Activated CD8-positive, alpha-beta T cell treated with anti-CD3 and anti-CD28 coated beads, Interleukin-2, amount 10 ng/mL, durations not matched to agents 7 days and 5 days (primary cell): ENCODE results near the gene ITGA1. TPM values are rescaled to one million over a fixed set of nuclear protein-coding genes. Genes with fewer than 3 reads are reported as not detected.

Experiments
- ATAC-seq: fragments of 150-1000 bp; cut with Tn5 transposase; one replicate; pipeline ENCODE4 v1.10.0; 2021; ENCODE audit warnings: moderate library complexity
- CTCF ChIA-PET: fragments of 350-600 bp; sonication (Branson Sonifier 250); formaldehyde crosslinking; loops from one replicate; lab custom pipeline; 2021; ENCODE audit warnings: antibody characterized with exemption; lab: Charles Lee
- POLR2A ChIA-PET: fragments of 350-600 bp; sonication (Branson Sonifier 250); formaldehyde crosslinking; loops from one replicate; lab custom pipeline; 2021; ENCODE audit warnings: antibody characterized with exemption; lab: Charles Lee
- DNase-seq: peaks from one replicate; pipeline ENCODE4 v3.0.0-alpha.2; 2020
- H3K27ac Mint-ChIP-seq: one replicate; pipeline ENCODE4 v1.8.0; 2021; ENCODE audit warnings: mild to moderate bottlenecking, mixed read lengths
- H3K27me3 Mint-ChIP-seq: one replicate; pipeline ENCODE4 v1.8.0; 2021; ENCODE audit warnings: low read depth, mixed read lengths
- H3K36me3 Mint-ChIP-seq: one replicate; pipeline ENCODE4 v1.8.0; 2021; ENCODE audit warnings: low read depth, mixed read lengths
- H3K4me1 Mint-ChIP-seq: one replicate; pipeline ENCODE4 v1.8.0; 2021; ENCODE audit warnings: low read depth, mixed read lengths
- H3K4me3 Mint-ChIP-seq: one replicate; pipeline ENCODE4 v1.8.0; 2021; ENCODE audit warnings: mild to moderate bottlenecking, mixed read lengths
- H3K9me3 Mint-ChIP-seq: one replicate; pipeline ENCODE4 v1.8.0; 2022; ENCODE audit warnings: mixed read lengths; ENCODE audit not compliant: insufficient read depth
- total RNA-seq, 2 experiments: library from RNA; stranded (reverse); gene quantifications; one replicate each; pipeline ENCODE4 v1.2.3, GENCODE V29; 2021

Gene ITGA1
- total RNA-seq, 2 experiments from 2014 or later = 18.0 to 19.2 TPM

DNA sequence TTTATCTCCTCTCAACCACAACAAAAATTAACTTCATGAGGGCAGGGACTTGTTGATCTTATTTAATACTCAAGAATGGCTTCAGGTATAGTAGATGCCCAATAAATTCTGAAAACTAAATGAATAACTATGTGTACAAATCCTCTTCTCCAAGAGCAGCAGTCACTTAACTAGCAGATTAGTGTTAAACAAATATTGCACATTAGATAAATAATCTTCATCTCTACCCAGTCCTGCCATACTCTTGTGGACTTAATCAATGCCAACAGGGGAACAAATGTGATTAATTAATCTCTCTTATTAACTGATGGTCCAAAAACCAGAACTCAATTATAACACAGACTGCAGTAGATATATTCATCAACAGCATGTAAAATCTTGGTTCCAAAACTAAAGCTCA is 15.0 kb upstream of the ITGA1 start:
- Mint-ChIP-seq H3K4me3 (no peak overlapping the region), H3K36me3 (peaks cover 15% of the 10 kb centered on the region), H3K4me1 (peaks cover 84% of the 10 kb centered on the region), H3K27ac (peak overlapping the region; percentile 86), H3K9me3 (peaks cover 10% of the 10 kb centered on the region), H3K27me3 (no peaks in the 10 kb centered on the region)
- no peak for DNase-seq
- ATAC-seq = no peak
- ChIA-PET POLR2A (interaction anchor here (1.6 kb wide), 1 partner anchor 15 kb away, joined by 4 read pairs; the partner anchor contains the start of genes ITGA1 and PELO), CTCF (interaction anchor here (1.0 to 2.6 kb wide), 5 partner anchors 27 to 143 kb away, joined by 3 to 15 read pairs (median 5); no protein-coding TSS in a partner anchor)

DNA sequence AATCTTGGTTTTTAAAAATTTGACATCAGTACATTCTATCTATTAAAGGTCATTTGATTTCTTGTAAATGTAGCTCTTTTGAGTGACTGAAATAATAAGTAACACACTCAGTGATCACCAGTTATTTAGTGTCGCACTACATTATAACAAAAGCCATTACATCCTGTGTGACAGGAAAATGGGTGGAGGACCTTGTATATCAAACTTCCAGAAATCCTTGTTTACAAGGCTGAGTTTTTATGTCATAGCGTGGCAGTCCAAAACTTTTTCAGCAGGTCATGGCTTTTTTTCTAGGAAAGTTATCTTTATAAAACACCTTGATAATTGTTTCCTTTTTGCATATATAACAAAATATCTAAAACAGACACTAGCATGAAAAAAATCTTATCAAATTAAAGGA is 14.4 kb upstream of the ITGA1 start:
- H3K9me3 Mint-ChIP-seq = peaks cover 13% of the 10 kb centered on the region
- H3K4me3 Mint-ChIP-seq = no peak overlapping the region
- H3K4me1 Mint-ChIP-seq = peaks cover 80% of the 10 kb centered on the region
- no peaks in the 10 kb centered on the region for H3K27me3 Mint-ChIP-seq
- peaks cover 14% of the 10 kb centered on the region for H3K36me3 Mint-ChIP-seq
- POLR2A ChIA-PET = interaction anchor here (1.6 kb wide), 1 partner anchor 14 kb away, joined by 4 read pairs; the partner anchor contains the start of genes ITGA1 and PELO
- DNase-seq = no peak
- H3K27ac Mint-ChIP-seq = no peak overlapping the region
- no peak for ATAC-seq
- CTCF ChIA-PET = interaction anchor here (1.0 to 2.6 kb wide), 7 partner anchors 14 to 142 kb away, joined by 3 to 15 read pairs (median 5); partner anchors contain the start of genes ITGA1 and PELO

DNA sequence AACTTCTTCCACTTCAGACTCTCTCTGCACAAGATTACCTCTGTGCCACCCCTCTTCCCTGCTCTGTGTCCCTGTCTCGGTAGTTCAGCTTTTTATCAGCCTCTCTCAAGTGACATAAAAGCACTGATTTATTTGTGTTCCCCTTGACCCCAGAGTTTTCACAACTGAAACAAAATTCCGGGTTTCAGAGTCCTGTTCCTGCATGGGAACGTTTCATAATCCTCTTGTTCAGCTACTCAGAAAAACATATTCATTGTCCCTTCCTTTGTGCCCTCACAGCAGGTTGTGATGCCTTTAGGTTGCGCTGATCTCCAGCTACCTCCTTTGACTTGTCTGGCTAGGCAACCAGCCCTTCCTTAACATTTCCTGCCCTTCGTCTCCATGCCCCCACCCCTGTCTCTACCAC is 13.7 kb upstream of the ITGA1 start:
- Mint-ChIP-seq H3K9me3 (peaks cover 13% of the 10 kb centered on the region), H3K36me3 (peaks cover 19% of the 10 kb centered on the region), H3K4me1 (peaks cover 75% of the 10 kb centered on the region), H3K4me3 (no peak overlapping the region), H3K27me3 (no peaks in the 10 kb centered on the region), H3K27ac (peak overlapping the region; percentile 56)
- ATAC-seq = no peak
- ChIA-PET CTCF (interaction anchor here (1.1 to 2.6 kb wide), 7 partner anchors 13 to 81 kb away, joined by 3 to 15 read pairs (median 5); partner anchors contain the start of genes ITGA1 and PELO), POLR2A (interaction anchor here (0.8 to 1.6 kb wide), 2 partner anchors 13 to 25 kb away, joined by 4 read pairs; partner anchors contain the start of genes ITGA1 and PELO)
- no peak for DNase-seq

DNA sequence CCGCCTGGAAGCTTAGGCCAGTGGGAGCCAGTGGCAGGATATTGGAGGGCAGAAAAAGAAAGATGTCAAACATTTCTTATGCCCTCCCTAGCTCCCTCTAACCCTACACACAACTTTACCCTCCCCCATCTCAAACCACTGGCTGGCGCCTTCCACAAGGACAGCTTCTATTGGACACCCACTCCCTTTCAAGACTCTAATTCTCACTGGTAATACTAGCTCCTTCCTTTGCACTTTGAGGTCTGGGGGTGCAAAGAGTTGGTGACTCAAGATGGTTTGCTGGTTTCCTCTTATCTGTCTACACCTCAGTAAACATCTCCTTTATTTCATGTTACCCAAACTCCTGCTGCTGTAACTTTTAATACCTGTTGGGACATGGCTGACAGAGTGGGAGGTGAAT is 11.6 kb upstream of the ITGA1 start:
- Mint-ChIP-seq H3K36me3 (peaks cover 12% of the 10 kb centered on the region), H3K27me3 (no peaks in the 10 kb centered on the region), H3K4me1 (peaks cover 59% of the 10 kb centered on the region), H3K4me3 (peak overlapping the region; percentile 61), H3K9me3 (peaks cover 3% of the 10 kb centered on the region), H3K27ac (peak overlapping the region; percentile 90)
- ATAC-seq (peak; percentile 78), DNase-seq (peak; percentile 71)
- CTCF ChIA-PET = interaction anchor here (0.6 to 2.1 kb wide), 13 partner anchors 10 to 139 kb away, joined by 3 to 12 read pairs (median 5); partner anchors contain the start of genes ITGA1 and PELO
- POLR2A ChIA-PET = interaction anchor here (0.7 to 1.0 kb wide), 2 partner anchors 24 to 274 kb away, joined by 3 read pairs; no protein-coding TSS in a partner anchor

DNA sequence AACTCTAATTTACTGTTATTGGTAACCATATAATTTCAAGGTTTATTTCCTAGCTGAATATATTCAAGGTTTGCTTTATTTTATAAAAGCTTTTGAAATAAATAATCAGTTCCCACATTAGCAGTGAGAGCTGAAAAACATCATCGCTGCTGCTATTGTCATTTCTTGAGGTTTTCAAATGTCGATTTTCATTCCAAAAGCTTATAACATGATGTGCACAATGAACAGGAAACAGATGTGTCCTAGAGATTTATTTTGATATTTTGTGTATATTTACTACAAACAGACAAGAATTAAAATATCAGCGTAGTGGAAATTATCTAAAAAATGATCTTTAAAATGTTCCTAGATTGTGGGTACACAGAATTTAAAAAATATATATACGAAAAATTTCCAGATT is 10.5 kb upstream of the ITGA1 start:
- peaks cover 12% of the 10 kb centered on the region for H3K36me3 Mint-ChIP-seq
- CTCF ChIA-PET = interaction anchor here (1.6 to 2.1 kb wide), 3 partner anchors 10 to 52 kb away, joined by 6 to 12 read pairs (median 7); partner anchors contain the start of genes ITGA1 and PELO

DNA sequence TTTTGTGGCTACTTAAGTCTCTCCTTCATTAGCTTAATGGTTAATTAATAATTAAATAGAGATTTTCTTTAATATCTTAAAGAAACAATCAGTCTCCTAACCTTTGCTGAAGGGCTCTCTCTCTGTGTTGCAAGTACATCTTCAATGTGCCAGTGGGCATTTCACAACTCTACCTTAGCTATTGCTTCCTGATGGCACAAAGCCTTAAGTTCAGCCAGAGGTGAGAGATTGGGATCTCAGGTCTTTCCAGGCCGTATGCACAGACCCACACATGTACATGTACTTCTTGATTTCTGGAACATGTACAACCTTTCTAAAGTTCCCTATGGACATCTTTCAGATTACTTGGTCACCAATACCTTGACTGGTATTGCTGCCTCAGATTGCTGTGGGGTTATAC is 8.9 kb upstream of the ITGA1 start:
- Mint-ChIP-seq H3K4me3 (no peak overlapping the region), H3K36me3 (peaks cover 8% of the 10 kb centered on the region), H3K27ac (no peak overlapping the region), H3K9me3 (peaks cover 3% of the 10 kb centered on the region), H3K4me1 (peaks cover 45% of the 10 kb centered on the region), H3K27me3 (no peaks in the 10 kb centered on the region)
- no peak for ATAC-seq
- CTCF ChIA-PET = interaction anchor here (0.9 to 2.1 kb wide), 4 partner anchors 8 to 85 kb away, joined by 3 to 8 read pairs (median 7); partner anchors contain the start of genes ITGA1 and PELO
- no peak for DNase-seq
- POLR2A ChIA-PET = interaction anchor here (1.5 kb wide), 1 partner anchor 53 kb away, joined by 3 read pairs; no protein-coding TSS in a partner anchor

More for the DNA sequence above, 10.5 kb upstream of the ITGA1 start:
- DNase-seq (no peak), ATAC-seq (no peak)
- Mint-ChIP-seq H3K27ac (no peak overlapping the region), H3K4me3 (no peak overlapping the region), H3K9me3 (peaks cover 3% of the 10 kb centered on the region), H3K27me3 (no peaks in the 10 kb centered on the region), H3K4me1 (peaks cover 48% of the 10 kb centered on the region)
- POLR2A ChIA-PET = interaction anchor here (1.0 kb wide), 1 partner anchor 22 kb away, joined by 3 read pairs; no protein-coding TSS in a partner anchor

DNA sequence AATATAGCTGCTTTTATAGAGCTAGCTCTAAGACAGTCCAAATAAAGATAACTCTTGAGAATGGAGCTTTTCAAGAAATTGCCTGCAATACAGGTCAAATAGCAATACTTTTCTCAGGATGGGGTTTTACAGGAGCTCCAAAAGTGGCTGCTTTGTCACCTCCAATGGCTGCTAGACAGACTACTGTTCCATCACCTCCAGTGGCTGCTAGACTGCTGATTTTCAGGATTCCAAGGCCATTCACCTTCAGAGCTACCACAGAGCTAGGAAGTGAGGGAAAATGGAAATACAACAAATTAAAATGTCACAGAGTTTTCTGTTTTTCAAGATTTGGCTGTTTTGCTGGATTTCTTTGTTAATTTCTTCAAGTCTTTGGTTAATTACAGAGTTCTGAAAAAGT is 8.5 kb upstream of the ITGA1 start:
- ATAC-seq (no peak), DNase-seq (no peak)
- Mint-ChIP-seq H3K4me1 (peaks cover 42% of the 10 kb centered on the region), H3K4me3 (no peak overlapping the region), H3K27me3 (no peaks in the 10 kb centered on the region), H3K9me3 (peaks cover 3% of the 10 kb centered on the region), H3K27ac (no peak overlapping the region), H3K36me3 (peaks cover 8% of the 10 kb centered on the region)
- ChIA-PET POLR2A (interaction anchor here (1.5 kb wide), 1 partner anchor 54 kb away, joined by 3 read pairs; no protein-coding TSS in a partner anchor), CTCF (interaction anchor here (1.1 to 2.1 kb wide), 3 partner anchors 8 to 86 kb away, joined by 6 to 8 read pairs (median 8); partner anchors contain the start of genes ITGA1 and PELO)

DNA sequence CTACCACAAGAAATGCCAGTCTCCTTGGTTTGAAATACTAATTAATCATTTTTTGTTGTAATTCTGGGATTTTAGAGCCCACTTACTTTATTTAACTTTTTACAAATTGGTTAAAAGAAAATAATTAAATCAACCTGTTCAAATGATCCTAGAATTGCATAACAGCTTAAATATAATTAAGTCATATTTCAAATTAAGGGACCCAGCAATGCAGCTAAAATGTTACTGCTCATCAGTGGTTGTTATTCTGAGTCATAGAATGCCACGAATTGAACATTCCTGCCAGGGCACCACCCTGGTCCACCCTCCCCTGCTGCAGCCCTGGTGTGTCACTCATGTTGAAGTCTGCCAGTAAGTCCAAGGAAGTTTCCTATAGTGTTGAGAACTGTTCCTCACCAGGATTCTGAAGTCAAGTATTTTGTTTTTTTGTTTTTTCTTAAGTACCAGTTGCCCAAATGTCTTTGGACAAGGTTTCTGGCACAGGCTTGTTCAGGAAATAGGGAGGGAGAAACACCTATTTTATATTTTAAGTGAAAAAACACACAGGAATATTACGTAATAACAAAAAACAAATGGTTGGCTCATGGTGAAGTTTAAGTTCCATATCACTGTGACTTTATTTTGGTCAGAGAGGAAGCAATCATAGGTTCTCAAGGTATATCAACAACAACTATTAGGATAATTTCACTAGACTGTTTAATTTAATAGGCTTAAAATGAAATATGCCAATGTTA is 4.3 kb upstream of the ITGA1 start:
- ChIA-PET POLR2A (no interaction called here), CTCF (interaction anchor here (3.5 kb wide), 1 partner anchor 16 kb away, joined by 10 read pairs; no protein-coding TSS in a partner anchor)
- peak overlapping the region; percentile 28 for H3K27ac Mint-ChIP-seq
- DNase-seq (no peak), ATAC-seq (no peak)
- H3K27me3 Mint-ChIP-seq = no peaks in the 10 kb centered on the region
- H3K4me1 Mint-ChIP-seq = peaks cover 23% of the 10 kb centered on the region
- no peak overlapping the region for H3K4me3 Mint-ChIP-seq
- H3K36me3 Mint-ChIP-seq = peaks cover 4% of the 10 kb centered on the region
- no peaks in the 10 kb centered on the region for H3K9me3 Mint-ChIP-seq

DNA sequence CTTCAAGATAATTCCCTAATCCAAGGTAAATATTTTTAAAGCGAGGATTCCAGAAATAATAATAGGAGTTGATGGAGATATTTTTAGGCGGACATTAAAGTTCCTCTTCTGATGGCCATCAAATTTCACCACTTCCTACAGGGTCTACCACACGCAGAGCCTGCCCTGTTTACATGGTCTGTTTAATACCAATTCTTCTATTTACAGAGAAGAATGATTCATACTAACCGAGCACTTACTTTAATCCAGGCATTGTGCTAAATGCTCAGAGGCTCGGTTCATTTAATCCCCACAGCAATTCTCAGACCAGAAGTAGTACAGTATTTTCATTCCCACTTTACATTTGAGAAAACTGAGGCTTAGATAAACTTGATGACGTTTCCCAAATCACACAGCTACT is 3.0 kb upstream of the ITGA1 start:
- Mint-ChIP-seq H3K27me3 (no peaks in the 10 kb centered on the region), H3K9me3 (no peaks in the 10 kb centered on the region), H3K4me1 (peaks cover 35% of the 10 kb centered on the region), H3K36me3 (no peaks in the 10 kb centered on the region), H3K4me3 (no peak overlapping the region), H3K27ac (no peak overlapping the region)
- POLR2A ChIA-PET = no interaction called here
- ATAC-seq (no peak), DNase-seq (no peak)
- CTCF ChIA-PET = no interaction called here

DNA sequence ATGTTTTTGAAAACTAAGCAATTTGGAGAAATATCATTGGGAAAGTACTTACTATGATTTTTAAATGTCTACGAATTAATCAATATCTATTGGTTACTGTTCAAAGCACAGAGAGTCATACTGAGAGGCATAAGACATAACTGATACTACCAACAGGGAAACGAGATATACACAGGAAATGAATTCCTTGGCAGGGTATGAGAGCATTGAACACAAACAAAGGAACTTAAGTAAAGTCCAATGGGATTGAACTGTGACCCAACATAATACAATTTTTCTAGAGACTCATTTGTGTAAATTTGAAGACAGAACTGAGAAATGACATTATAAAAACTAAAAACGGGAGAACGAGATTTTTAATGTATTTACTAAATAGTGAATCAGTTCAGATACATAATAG is 1.3 kb upstream of the ITGA1 start:
- Mint-ChIP-seq H3K27me3 (no peaks in the 10 kb centered on the region), H3K36me3 (peaks cover 13% of the 10 kb centered on the region), H3K27ac (no peak overlapping the region), H3K4me1 (peaks cover 51% of the 10 kb centered on the region), H3K4me3 (no peak overlapping the region), H3K9me3 (no peaks in the 10 kb centered on the region)
- ChIA-PET POLR2A (interaction anchor here (0.6 to 2.1 kb wide), 2 partner anchors 11 to 13 kb away, joined by 3 to 13 read pairs; no protein-coding TSS in a partner anchor), CTCF (interaction anchor here (1.0 to 3.7 kb wide), 9 partner anchors 8 to 31 kb away, joined by 3 to 38 read pairs (median 6); no protein-coding TSS in a partner anchor)
- ATAC-seq (no peak), DNase-seq (no peak)

DNA sequence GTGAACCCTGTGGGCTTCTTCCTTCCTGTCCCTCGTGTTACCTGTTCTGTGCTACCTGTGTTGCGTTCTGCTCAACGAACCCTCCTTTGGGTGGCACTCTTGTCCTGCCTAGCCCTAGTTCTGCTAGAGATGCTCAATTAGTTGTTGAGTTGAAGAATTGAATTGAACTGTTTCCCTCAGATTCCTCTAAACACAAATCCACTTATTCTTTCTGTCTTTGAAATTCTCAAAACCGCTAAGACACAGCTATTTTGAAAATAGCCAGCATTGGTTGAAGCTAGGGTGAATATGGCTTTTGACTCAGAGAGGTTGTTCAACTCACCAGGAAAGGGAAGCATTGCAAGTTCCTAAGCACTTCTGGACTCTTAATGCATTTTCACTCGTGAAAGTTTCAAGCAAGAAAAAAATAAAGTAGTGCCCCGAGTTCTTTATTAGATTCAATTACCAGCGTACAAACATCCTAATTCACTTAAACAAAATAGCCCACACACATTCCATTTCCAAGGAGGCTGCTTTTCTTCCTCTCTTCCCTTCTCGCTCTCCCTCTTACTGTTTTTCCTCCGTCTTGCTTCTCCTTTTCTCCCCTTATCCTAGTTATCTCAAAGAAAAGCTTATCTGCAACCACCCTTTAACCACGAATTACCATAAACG is 642 bp upstream of the ITGA1 start:
- H3K4me1 Mint-ChIP-seq = peaks cover 51% of the 10 kb centered on the region
- ATAC-seq (peak; percentile 20), DNase-seq (peak; percentile 55)
- peak overlapping the region; percentile 88 for H3K27ac Mint-ChIP-seq
- H3K36me3 Mint-ChIP-seq = peaks cover 15% of the 10 kb centered on the region
- no peaks in the 10 kb centered on the region for H3K27me3 Mint-ChIP-seq
- POLR2A ChIA-PET = interaction anchor here (0.6 to 2.1 kb wide), 3 partner anchors 12 to 14 kb away, joined by 3 to 13 read pairs (median 4); no protein-coding TSS in a partner anchor
- no peaks in the 10 kb centered on the region for H3K9me3 Mint-ChIP-seq
- H3K4me3 Mint-ChIP-seq = peak overlapping the region; percentile 92
- CTCF ChIA-PET = interaction anchor here (0.7 to 3.7 kb wide), 18 partner anchors 8 to 318 kb away, joined by 3 to 38 read pairs (median 4); no protein-coding TSS in a partner anchor
